IMR-90 (cell line): ENCODE data around the gene COPS7A. TPM values are rescaled to one million over a fixed set of nuclear protein-coding genes. Genes with fewer than 3 reads are reported as not detected.

Experiments
- ATAC-seq: fragments of 200-7000 bp; cut with Tn5 transposase; 2 replicates; pipeline ENCODE4 v1.9.1; 2020; ENCODE audit warnings: low read depth, mild to moderate bottlenecking, moderate library complexity
- BruUV-seq: library from RNA; stranded (reverse); fragments of 400-500 nt; replicated peaks from 2 replicates; lab custom pipeline; 2021; lab: Mats Ljungman, UMichigan
- CTCF ChIA-PET: fragments of 300-600 bp; formaldehyde crosslinking; extraction: SDS; loops from one replicate; lab custom pipeline; 2021; ENCODE audit warnings: antibody characterized with exemption; lab: Yijun Ruan, JAX
- POLR2A ChIA-PET: fragments of 300-600 bp; sonication (Branson Sonifier 250); formaldehyde crosslinking; loops from one replicate; lab custom pipeline; 2022; ENCODE audit warnings: antibody characterized with exemption; ENCODE audit not compliant: unreplicated experiment; lab: Charles Lee
- DNase-seq: peaks from one replicate; pipeline ENCODE4 v3.0.0; 2013
- H2AFZ ChIP-seq: replicated peaks from 2 replicates; pipeline ENCODE3; 2013; ENCODE audit warnings: low read length, mild to moderate bottlenecking; ENCODE audit not compliant: poor library complexity
- H2AK5ac ChIP-seq: 2 replicates; pipeline ENCODE4 v1.6.1; 2013; ENCODE audit warnings: low read depth, low read length, inconsistent platforms
- H2AK9ac ChIP-seq: replicated peaks from 2 replicates; pipeline ENCODE3; 2013; ENCODE audit warnings: mild to moderate bottlenecking, low read depth, low read length, moderate library complexity; ENCODE audit not compliant: poor library complexity
- H2BK120ac ChIP-seq: 2 replicates; pipeline ENCODE4 v1.6.1; 2013; ENCODE audit warnings: low read depth, low read length, inconsistent platforms
- H2BK15ac ChIP-seq: 3 replicates; pipeline ENCODE4 v1.6.1; 2013; ENCODE audit warnings: low read depth, low read length, inconsistent platforms
- H2BK20ac ChIP-seq: 2 replicates; pipeline ENCODE4 v1.6.1; 2013; ENCODE audit warnings: low read depth, mild to moderate bottlenecking, inconsistent platforms, low read length, moderate library complexity
- H2BK5ac ChIP-seq: 2 replicates; pipeline ENCODE4 v1.6.1; 2013; ENCODE audit warnings: mild to moderate bottlenecking, low read depth, low read length, inconsistent platforms; ENCODE audit not compliant: poor library complexity, severe bottlenecking
- H3K14ac ChIP-seq: replicated peaks from 2 replicates; pipeline ENCODE4 v1.6.1; 2013; ENCODE audit warnings: low read depth, low read length, inconsistent platforms
- H3K18ac ChIP-seq: 2 replicates; pipeline ENCODE4 v1.6.1; 2013; ENCODE audit warnings: low read depth, low read length, control low read depth
- H3K23ac ChIP-seq: 2 replicates; pipeline ENCODE4 v1.6.1; 2013; ENCODE audit warnings: low read depth, low read length, inconsistent platforms
- H3K27ac ChIP-seq: 2 replicates; pipeline ENCODE4 v1.5.1; 2013; ENCODE audit warnings: mild to moderate bottlenecking, control low read depth, low read length; ENCODE audit not compliant: insufficient read depth
- H3K27me3 ChIP-seq: 2 replicates; pipeline ENCODE4 v1.6.1; 2013; ENCODE audit warnings: low read length; ENCODE audit not compliant: control insufficient read depth, insufficient read depth
- H3K36me3 ChIP-seq: 2 replicates; pipeline ENCODE4 v1.6.1; 2013; ENCODE audit warnings: low read length, mixed read lengths; ENCODE audit not compliant: control insufficient read depth, insufficient read depth
- H3K4ac ChIP-seq: 2 replicates; pipeline ENCODE4 v1.6.1; 2013; ENCODE audit warnings: low read depth, low read length, inconsistent platforms
- H3K4me1 ChIP-seq: 2 replicates; pipeline ENCODE4 v1.6.1; 2013; ENCODE audit warnings: low read length, mixed read lengths; ENCODE audit not compliant: control insufficient read depth, insufficient read depth
- H3K4me2 ChIP-seq: 2 replicates; pipeline ENCODE4 v1.6.1; 2013; ENCODE audit warnings: low read depth, mild to moderate bottlenecking, control low read depth, low read length, moderate library complexity
- H3K4me3 ChIP-seq: 2 replicates; pipeline ENCODE4 v1.5.1; 2013; ENCODE audit warnings: low read depth, mild to moderate bottlenecking, control low read depth, low read length, moderate library complexity; ENCODE audit not compliant: insufficient read depth
- H3K56ac ChIP-seq: 2 replicates; pipeline ENCODE4 v1.6.1; 2013; ENCODE audit warnings: low read length, inconsistent platforms; ENCODE audit not compliant: insufficient read depth; ENCODE audit errors: extremely low read depth
- H3K79me1 ChIP-seq, 2 experiments: 2 replicates each; pipeline ENCODE4 v1.6.1; 2013; ENCODE audit warnings: low read length in 2 of 2, inconsistent platforms in 1 of 2, low read depth in 1 of 2
- H3K9ac ChIP-seq: 2 replicates; pipeline ENCODE4 v1.6.1; 2013; ENCODE audit warnings: low read depth, low read length, control low read depth
- H3K9me1 ChIP-seq: 2 replicates; pipeline ENCODE4 v1.6.1; 2013; ENCODE audit warnings: low read length, inconsistent platforms; ENCODE audit not compliant: insufficient read depth
- H3K9me3 ChIP-seq: 2 replicates; pipeline ENCODE4 v1.6.1; 2013; ENCODE audit warnings: low read length; ENCODE audit not compliant: control insufficient read depth, insufficient read depth
- H4K20me1 ChIP-seq: 2 replicates; pipeline ENCODE4 v1.6.1; 2013; ENCODE audit warnings: low read length, inconsistent platforms; ENCODE audit not compliant: insufficient read depth
- H4K5ac ChIP-seq: 2 replicates; pipeline ENCODE4 v1.6.1; 2013; ENCODE audit warnings: mild to moderate bottlenecking, low read depth, low read length, control low read depth
- H4K8ac ChIP-seq, 2 experiments: 2 replicates each; pipeline ENCODE4 v1.6.1; 2013; ENCODE audit warnings: low read depth in 2 of 2, low read length in 2 of 2, control low read depth in 1 of 2, inconsistent platforms in 1 of 2
- H4K91ac ChIP-seq: 2 replicates; pipeline ENCODE4 v1.6.1; 2013; ENCODE audit warnings: low read depth, low read length, inconsistent platforms; ENCODE audit not compliant: insufficient read depth
- BHLHE40 ChIP-seq: fragments of 150-350 bp; IDR thresholded peaks from 2 replicates; pipeline ENCODE4 v1.6.1; 2016; ENCODE audit warnings: mild to moderate bottlenecking, low read depth, low read length
- ELK1 ChIP-seq: fragments of 150-350 bp; IDR thresholded peaks from 2 replicates; pipeline ENCODE4 v1.6.1; 2016; ENCODE audit warnings: low read depth, mild to moderate bottlenecking, low read length, moderate library complexity, borderline replicate concordance
- WGBS, 2 experiments: methylation state at CpG; one replicate each; pipeline versions ENCODE4 v1.1.5 to v1.1.7; 2013; ENCODE audit warnings: missing lambda C conversion rate in 2 of 2; ENCODE audit not compliant: insufficient read length in 1 of 2; ENCODE audit errors: extremely low coverage in 2 of 2; 5-methylcytosine and 5-hydroxymethylcytosine counted together
- dilution Hi-C: fragments of 300-500 bp; cut with HindIII; formaldehyde crosslinking; loops from one replicate; pipeline ENCODE4 v1.14.3; 2018; ENCODE audit warnings: low sequenced_read_pairs; ENCODE audit not compliant: unreplicated experiment
- in situ Hi-C: fragments of 300-500 bp; cut with MboI; formaldehyde crosslinking; loops from 3 replicates; pipeline ENCODE4 v1.14.3; 2019; ENCODE audit warnings: low sequenced_read_pairs, inconsistent platforms, mixed read lengths
- intact Hi-C: fragments of 100-400 bp; cut with micrococcal nuclease; formaldehyde crosslinking; loops from 2 replicates; pipeline ENCODE4 v1.10.0; 2022
- polyA plus RNA-seq, 3 experiments: library from polyadenylated mRNA; depleted of rRNA; stranded (reverse); fragments of >200 nt; gene quantifications; 2 replicates each; pipeline ENCODE4 v1.2.3, GENCODE V29; 2012; ENCODE audit warnings: low replicate concordance in 1 of 3
- total RNA-seq: library from RNA; depleted of rRNA; stranded (reverse); fragments of >200 nt; gene quantifications from 2 replicates; pipeline ENCODE4 v1.2.3, GENCODE V29; 2012

The COPS7A gene
- total and polyA plus RNA-seq, 2 of the 4 experiments (the other 2 are of a cell fraction) = 58.8 to 135 TPM

DNA sequence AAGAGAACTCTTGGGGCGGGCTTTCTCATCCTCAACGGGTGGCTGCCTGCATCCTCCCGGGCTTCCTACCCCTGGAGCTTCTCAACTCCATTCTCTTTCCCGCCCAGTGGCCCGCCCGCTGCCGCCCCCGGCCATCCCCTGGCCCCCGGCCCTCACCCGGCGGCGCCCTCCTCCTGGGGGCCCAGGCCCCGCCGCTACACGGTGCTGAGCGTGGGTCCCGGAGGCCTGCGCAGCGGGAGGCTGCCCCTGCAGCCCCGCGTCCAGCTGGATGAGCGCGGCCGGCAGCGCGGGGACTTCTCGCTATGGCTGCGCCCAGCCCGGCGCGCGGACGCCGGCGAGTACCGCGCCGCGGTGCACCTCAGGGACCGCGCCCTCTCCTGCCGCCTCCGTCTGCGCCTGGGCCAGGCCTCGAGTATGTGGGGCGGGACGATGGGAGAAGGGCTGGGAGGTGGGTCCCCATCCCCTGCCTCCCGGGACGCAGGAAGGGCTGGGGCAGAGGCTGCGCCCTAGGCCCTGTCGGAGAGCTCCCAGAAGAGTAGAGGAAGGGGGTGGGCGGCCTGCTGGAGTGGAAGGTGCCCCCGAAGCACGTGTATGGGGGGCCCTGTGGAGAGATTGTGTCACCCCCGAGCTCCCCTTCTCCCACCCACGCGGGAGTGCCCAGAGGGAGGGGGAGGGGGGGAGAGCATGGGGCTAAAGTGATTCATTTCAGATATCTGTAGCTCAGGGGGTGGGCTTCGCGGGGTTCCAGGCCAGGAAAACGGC lies 49.9 kb downstream of the COPS7A start:
- H2BK15ac ChIP-seq = no peak overlapping the region
- H3K27me3 ChIP-seq = no peaks in the 10 kb centered on the region
- no peak overlapping the region for H2BK5ac ChIP-seq
- H3K27ac ChIP-seq = no peak overlapping the region
- intact Hi-C loops = no loop called here
- H3K18ac ChIP-seq = no peak overlapping the region
- POLR2A ChIA-PET = no interaction called here
- H3K14ac ChIP-seq = no peak overlapping the region
- H3K4me2 ChIP-seq = no peak overlapping the region
- no peak overlapping the region for H3K4me3 ChIP-seq
- H3K9me1 ChIP-seq = peaks cover 7% of the 10 kb centered on the region
- in situ Hi-C loops = no loop called here
- ATAC-seq (no peak), DNase-seq (no peak)
- CTCF ChIA-PET = interaction anchor here (0.8 kb wide), 1 partner anchor 21 kb away, joined by 3 read pairs; the partner anchor contains the start of gene MLF2
- H2AK9ac ChIP-seq = no peak overlapping the region
- H2BK20ac ChIP-seq = no peak overlapping the region
- H4K5ac ChIP-seq = no peak overlapping the region
- H3K4me1 ChIP-seq = peaks cover 10% of the 10 kb centered on the region
- BruUV-seq = no TSS peak
- H4K8ac ChIP-seq = no peak overlapping the region
- dilution Hi-C loops = no loop called here
- no peak overlapping the region for H4K91ac ChIP-seq
- peaks cover 15% of the 10 kb centered on the region for H4K20me1 ChIP-seq
- WGBS, 2 experiments = 53% methylated on average over 16 of the region's 60 CpGs; no CpG with 5 or more reads in 1 of the 2 experiments
- no peaks in the 10 kb centered on the region for H3K9me3 ChIP-seq
- no peak overlapping the region for H2AK5ac ChIP-seq
- H3K23ac ChIP-seq = no peak overlapping the region
- no peak overlapping the region for H3K9ac ChIP-seq
- H3K79me1 ChIP-seq = peaks cover 9 to 23% of the 10 kb centered on the region in 2 experiments
- H2BK120ac ChIP-seq = no peak overlapping the region
- H3K4ac ChIP-seq = no peak overlapping the region
- no peak for TF ChIP-seq BHLHE40
- TF ChIP-seq ELK1 = no peak
- H3K56ac ChIP-seq = no peak overlapping the region
- H3K36me3 ChIP-seq = peaks cover 17% of the 10 kb centered on the region
- no peak overlapping the region for H2AFZ ChIP-seq
